AG04449 (cell line): Measurements from ENCODE around the gene RLBP1.

Experiments
- CTCF ChIA-PET: fragments of 350-600 bp; formaldehyde crosslinking; extraction: SDS; loops from one replicate; lab custom pipeline; 2021; ENCODE audit warnings: antibody characterized with exemption; lab: Yijun Ruan, JAX
- POLR2A ChIA-PET: fragments of 400-600, 350-600 bp; formaldehyde crosslinking; extraction: SDS; loops from one replicate; lab custom pipeline; 2020; ENCODE audit warnings: antibody characterized with exemption, inconsistent platforms; lab: Yijun Ruan, JAX
- DNase-seq: peaks from one replicate; pipeline ENCODE4 v3.0.0-alpha.2; 2010; ENCODE audit warnings: low read depth, low spot score
- H3K4me3 ChIP-seq: 2 replicates; pipeline ENCODE4 v1.5.1; 2011; ENCODE audit warnings: low read depth, mild to moderate bottlenecking, control low read depth, low read length
- TF ChIP-seq, protein P1 (sequence below): IDR thresholded peaks from one replicate; pipeline ENCODE4 v1.5.1; 2011; ENCODE audit warnings: mild to moderate bottlenecking, moderate library complexity, low read length, control low read depth, inconsistent platforms; ENCODE audit not compliant: insufficient read depth; ENCODE audit errors: missing control alignments

The RLBP1 gene

DNA sequence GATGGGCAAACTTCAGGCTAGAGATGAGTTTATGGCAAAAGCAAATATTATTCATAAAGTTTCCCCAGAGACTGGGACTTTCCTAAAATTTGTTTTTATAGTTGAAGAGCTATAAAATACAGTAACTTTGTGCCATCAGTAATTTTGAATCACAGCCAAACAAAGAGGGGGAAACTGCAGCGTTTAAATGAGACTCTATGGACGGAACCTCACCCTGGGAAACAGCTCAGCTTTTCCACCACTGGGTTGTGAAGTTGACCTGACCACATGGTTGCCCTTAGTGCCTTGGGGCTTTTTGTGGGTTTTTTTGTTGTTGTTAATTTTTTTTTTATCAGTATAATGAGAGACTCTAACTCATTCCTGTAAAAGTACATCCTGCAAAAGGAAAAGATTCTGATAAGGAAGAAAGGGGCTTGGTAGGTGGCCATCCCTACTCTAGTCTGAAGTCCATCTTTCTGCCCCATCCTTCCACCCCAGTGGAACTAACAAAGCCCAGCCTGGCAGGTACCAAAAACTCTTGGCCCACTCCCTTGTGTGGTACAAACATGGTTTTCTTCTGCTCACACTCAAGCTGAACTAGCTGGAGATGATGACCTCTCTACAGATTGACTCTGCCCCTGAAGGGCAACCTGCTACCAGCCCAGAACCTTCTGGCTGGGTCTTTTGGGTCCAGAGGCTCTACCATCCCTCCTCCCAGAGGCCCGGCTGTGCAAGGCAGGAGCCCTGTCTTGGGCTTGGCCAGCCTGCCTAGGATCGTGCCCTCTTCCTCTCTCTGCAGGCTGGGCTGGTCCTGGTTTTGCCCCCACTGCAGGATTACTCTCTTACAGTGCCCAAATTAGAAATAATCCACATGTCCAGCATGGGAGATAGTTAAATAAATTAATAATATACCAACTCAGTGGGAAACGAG, 41.2 kb downstream of the RLBP1 start:
- TF ChIP-seq, protein P1, sequence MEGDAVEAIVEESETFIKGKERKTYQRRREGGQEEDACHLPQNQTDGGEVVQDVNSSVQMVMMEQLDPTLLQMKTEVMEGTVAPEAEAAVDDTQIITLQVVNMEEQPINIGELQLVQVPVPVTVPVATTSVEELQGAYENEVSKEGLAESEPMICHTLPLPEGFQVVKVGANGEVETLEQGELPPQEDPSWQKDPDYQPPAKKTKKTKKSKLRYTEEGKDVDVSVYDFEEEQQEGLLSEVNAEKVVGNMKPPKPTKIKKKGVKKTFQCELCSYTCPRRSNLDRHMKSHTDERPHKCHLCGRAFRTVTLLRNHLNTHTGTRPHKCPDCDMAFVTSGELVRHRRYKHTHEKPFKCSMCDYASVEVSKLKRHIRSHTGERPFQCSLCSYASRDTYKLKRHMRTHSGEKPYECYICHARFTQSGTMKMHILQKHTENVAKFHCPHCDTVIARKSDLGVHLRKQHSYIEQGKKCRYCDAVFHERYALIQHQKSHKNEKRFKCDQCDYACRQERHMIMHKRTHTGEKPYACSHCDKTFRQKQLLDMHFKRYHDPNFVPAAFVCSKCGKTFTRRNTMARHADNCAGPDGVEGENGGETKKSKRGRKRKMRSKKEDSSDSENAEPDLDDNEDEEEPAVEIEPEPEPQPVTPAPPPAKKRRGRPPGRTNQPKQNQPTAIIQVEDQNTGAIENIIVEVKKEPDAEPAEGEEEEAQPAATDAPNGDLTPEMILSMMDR, result no peak
- ChIA-PET CTCF (interaction anchor here (0.8 to 21.4 kb wide), 13 partner anchors 8 to 302 kb away, joined by 3 to 677 read pairs (median 4); no protein-coding TSS in a partner anchor), POLR2A (no interaction called here)
- H3K4me3 ChIP-seq, result no peak overlapping the region
- no peak for DNase-seq

DNA sequence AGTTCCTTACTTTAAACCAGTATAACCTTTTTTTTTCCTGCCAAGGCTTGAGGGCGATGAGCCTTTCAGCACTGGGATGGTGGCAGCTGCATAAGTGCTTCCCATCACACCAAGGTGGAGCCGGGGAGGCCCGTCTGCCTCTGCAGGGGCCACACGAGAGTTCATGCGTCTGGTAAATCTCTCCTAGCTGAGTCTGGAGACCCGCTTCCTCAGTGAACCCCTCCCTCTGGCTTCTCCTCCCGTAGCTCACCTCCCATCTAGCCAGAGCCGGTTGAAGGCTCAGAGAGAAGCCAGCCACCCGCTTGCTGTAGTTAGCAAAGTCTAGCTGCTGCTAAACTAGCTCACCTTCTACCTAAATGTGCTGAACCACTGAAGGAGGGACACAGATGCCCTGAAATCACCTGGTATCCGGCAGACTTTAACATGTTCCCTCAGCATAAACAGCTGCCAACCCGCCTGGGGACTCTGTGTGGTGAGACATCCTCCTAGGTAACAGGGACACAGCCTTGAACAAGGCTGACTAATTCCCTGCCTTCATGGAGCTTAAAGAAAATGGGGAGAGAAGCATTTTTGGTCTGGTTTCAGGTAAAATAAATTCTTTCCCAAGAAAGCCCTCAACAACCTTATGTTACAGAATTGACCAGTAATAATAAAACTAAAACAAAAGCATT, 42.9 kb downstream of the RLBP1 start:
- TF ChIP-seq, protein P1, result no peak
- CTCF ChIA-PET, result interaction anchor here (0.6 to 21.4 kb wide), 57 partner anchors 10 to 521 kb away, joined by 3 to 677 read pairs (median 6); partner anchors contain the start of gene ABHD2
- POLR2A ChIA-PET, result interaction anchor here (0.9 kb wide), 1 partner anchor 52 kb away, joined by 3 read pairs; no protein-coding TSS in a partner anchor
- no peak for DNase-seq
- no peak overlapping the region for H3K4me3 ChIP-seq

DNA sequence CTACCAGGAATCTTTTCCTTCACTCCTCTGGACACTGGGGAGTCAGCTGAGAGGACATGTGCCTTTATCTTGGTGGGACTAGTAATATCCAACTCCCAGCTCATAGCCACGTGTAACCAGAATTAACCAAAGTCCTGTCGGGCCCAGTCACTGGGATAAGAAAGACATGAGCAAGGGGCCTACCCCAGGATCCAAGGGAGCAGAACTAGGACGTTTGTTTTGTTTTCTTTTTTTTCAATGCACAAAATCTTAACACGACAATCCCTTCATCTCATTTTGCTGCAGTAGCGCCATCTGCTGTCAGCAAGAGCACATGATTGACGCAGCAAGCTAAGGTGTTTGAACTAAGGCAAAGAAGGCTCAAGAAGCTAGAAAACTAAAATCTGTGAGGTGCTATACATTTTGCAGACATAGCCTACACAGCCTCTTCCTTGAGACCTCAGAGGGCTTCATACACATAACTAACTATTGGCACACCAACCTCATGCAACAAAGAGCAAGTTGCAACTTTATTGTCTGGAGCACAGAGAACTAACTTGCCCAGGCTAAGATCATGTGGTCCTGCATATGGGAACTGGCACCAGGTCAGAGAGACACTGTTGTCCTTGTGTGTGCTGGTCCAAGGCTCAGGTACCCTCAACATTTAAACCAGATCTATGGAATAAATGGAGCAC, 43.6 kb downstream of the RLBP1 start:
- ChIA-PET POLR2A (interaction anchor here (0.6 to 0.9 kb wide), 3 partner anchors 11 to 165 kb away, joined by 3 read pairs; no protein-coding TSS in a partner anchor), CTCF (interaction anchor here (0.6 to 21.4 kb wide), 64 partner anchors 10 to 520 kb away, joined by 3 to 677 read pairs (median 6); partner anchors contain the start of gene ABHD2)
- no peak overlapping the region for H3K4me3 ChIP-seq
- TF ChIP-seq, protein P1, result peak; percentile 80
- peak; percentile 37 for DNase-seq

DNA sequence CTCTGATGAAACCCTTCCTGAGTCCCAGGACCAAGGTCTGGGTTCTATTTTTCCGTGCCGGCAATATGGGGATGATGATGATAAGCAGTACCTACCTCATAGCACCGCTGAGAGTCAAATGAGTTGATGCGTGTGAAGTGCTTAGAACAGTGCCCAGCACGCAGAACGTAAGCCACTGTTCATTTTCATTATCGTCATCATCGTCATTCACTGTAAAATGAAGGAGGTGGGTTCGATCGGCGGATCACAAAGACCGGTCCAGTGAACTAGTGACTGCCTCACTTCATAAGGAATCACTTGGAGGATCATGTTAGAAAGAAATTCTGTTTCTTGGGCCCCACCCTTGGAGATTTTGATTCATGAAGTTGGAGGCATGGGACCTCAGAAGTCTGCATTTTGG, 44.3 kb downstream of the RLBP1 start:
- no peak for DNase-seq
- no peak overlapping the region for H3K4me3 ChIP-seq
- ChIA-PET CTCF (interaction anchor here (0.6 to 21.4 kb wide), 55 partner anchors 9 to 519 kb away, joined by 3 to 677 read pairs (median 6); partner anchors contain the start of gene ABHD2), POLR2A (interaction anchor here (0.6 kb wide), 1 partner anchor 164 kb away, joined by 3 read pairs; no protein-coding TSS in a partner anchor)
- TF ChIP-seq, protein P1, result no peak

DNA sequence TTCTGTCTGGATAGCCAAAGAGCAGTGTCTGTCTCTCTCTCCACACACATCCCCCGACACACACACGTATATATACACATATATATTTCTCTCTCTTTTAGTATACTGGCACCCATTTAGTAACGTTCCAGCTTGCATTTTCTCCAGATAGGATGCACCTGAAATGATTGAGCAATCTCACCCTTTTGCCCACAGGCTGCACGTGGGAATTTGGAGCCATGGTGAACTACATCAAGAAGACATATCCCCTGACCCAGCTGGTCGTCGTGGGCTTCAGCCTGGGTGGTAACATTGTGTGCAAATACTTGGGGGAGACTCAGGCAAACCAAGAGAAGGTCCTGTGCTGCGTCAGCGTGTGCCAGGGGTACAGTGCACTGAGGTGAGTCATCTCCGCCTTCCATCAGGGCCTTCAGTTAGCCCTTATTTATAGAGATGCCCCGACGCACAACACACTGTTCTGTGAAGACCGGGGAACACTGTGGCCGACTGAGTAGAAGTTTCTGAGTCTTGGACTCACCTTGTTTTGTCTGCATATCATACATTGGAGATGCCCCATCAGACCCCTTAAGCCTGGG, 45.7 kb downstream of the RLBP1 start:
- H3K4me3 ChIP-seq, result no peak overlapping the region
- DNase-seq, result no peak
- ChIA-PET CTCF (interaction anchor here (0.8 to 21.4 kb wide), 15 partner anchors 8 to 272 kb away, joined by 3 to 677 read pairs (median 4); no protein-coding TSS in a partner anchor), POLR2A (interaction anchor here (0.6 kb wide), 1 partner anchor 277 kb away, joined by 3 read pairs; no protein-coding TSS in a partner anchor)
- TF ChIP-seq, protein P1, result no peak
